IMR-90 (cell line): ENCODE results near the gene SVOPL. TPM values are rescaled to one million over a fixed set of nuclear protein-coding genes. Genes with fewer than 3 reads are reported as not detected.

Experiments
- ATAC-seq: fragments of 200-7000 bp; cut with Tn5 transposase; 2 replicates; pipeline ENCODE4 v1.9.1; 2020; ENCODE audit warnings: low read depth, mild to moderate bottlenecking, moderate library complexity
- BruUV-seq: library from RNA; stranded (reverse); fragments of 400-500 nt; replicated peaks from 2 replicates; lab custom pipeline; 2021; lab: Mats Ljungman, UMichigan
- CTCF ChIA-PET: fragments of 300-600 bp; formaldehyde crosslinking; extraction: SDS; loops from one replicate; lab custom pipeline; 2021; ENCODE audit warnings: antibody characterized with exemption; lab: Yijun Ruan, JAX
- POLR2A ChIA-PET: fragments of 300-600 bp; sonication (Branson Sonifier 250); formaldehyde crosslinking; loops from one replicate; lab custom pipeline; 2022; ENCODE audit warnings: antibody characterized with exemption; ENCODE audit not compliant: unreplicated experiment; lab: Charles Lee
- DNase-seq: peaks from one replicate; pipeline ENCODE4 v3.0.0; 2013
- H2AFZ ChIP-seq: replicated peaks from 2 replicates; pipeline ENCODE3; 2013; ENCODE audit warnings: low read length, mild to moderate bottlenecking; ENCODE audit not compliant: poor library complexity
- H2AK5ac ChIP-seq: 2 replicates; pipeline ENCODE4 v1.6.1; 2013; ENCODE audit warnings: low read depth, low read length, inconsistent platforms
- H2AK9ac ChIP-seq: replicated peaks from 2 replicates; pipeline ENCODE3; 2013; ENCODE audit warnings: mild to moderate bottlenecking, low read depth, low read length, moderate library complexity; ENCODE audit not compliant: poor library complexity
- H2BK120ac ChIP-seq: 2 replicates; pipeline ENCODE4 v1.6.1; 2013; ENCODE audit warnings: low read depth, low read length, inconsistent platforms
- H2BK15ac ChIP-seq: 3 replicates; pipeline ENCODE4 v1.6.1; 2013; ENCODE audit warnings: low read depth, low read length, inconsistent platforms
- H2BK20ac ChIP-seq: 2 replicates; pipeline ENCODE4 v1.6.1; 2013; ENCODE audit warnings: low read depth, mild to moderate bottlenecking, inconsistent platforms, low read length, moderate library complexity
- H2BK5ac ChIP-seq: 2 replicates; pipeline ENCODE4 v1.6.1; 2013; ENCODE audit warnings: mild to moderate bottlenecking, low read depth, low read length, inconsistent platforms; ENCODE audit not compliant: poor library complexity, severe bottlenecking
- H3K14ac ChIP-seq: replicated peaks from 2 replicates; pipeline ENCODE4 v1.6.1; 2013; ENCODE audit warnings: low read depth, low read length, inconsistent platforms
- H3K18ac ChIP-seq: 2 replicates; pipeline ENCODE4 v1.6.1; 2013; ENCODE audit warnings: low read depth, low read length, control low read depth
- H3K23ac ChIP-seq: 2 replicates; pipeline ENCODE4 v1.6.1; 2013; ENCODE audit warnings: low read depth, low read length, inconsistent platforms
- H3K27ac ChIP-seq: 2 replicates; pipeline ENCODE4 v1.5.1; 2013; ENCODE audit warnings: mild to moderate bottlenecking, control low read depth, low read length; ENCODE audit not compliant: insufficient read depth
- H3K27me3 ChIP-seq: 2 replicates; pipeline ENCODE4 v1.6.1; 2013; ENCODE audit warnings: low read length; ENCODE audit not compliant: control insufficient read depth, insufficient read depth
- H3K36me3 ChIP-seq: 2 replicates; pipeline ENCODE4 v1.6.1; 2013; ENCODE audit warnings: low read length, mixed read lengths; ENCODE audit not compliant: control insufficient read depth, insufficient read depth
- H3K4ac ChIP-seq: 2 replicates; pipeline ENCODE4 v1.6.1; 2013; ENCODE audit warnings: low read depth, low read length, inconsistent platforms
- H3K4me1 ChIP-seq: 2 replicates; pipeline ENCODE4 v1.6.1; 2013; ENCODE audit warnings: low read length, mixed read lengths; ENCODE audit not compliant: control insufficient read depth, insufficient read depth
- H3K4me2 ChIP-seq: 2 replicates; pipeline ENCODE4 v1.6.1; 2013; ENCODE audit warnings: low read depth, mild to moderate bottlenecking, control low read depth, low read length, moderate library complexity
- H3K4me3 ChIP-seq: 2 replicates; pipeline ENCODE4 v1.5.1; 2013; ENCODE audit warnings: low read depth, mild to moderate bottlenecking, control low read depth, low read length, moderate library complexity; ENCODE audit not compliant: insufficient read depth
- H3K56ac ChIP-seq: 2 replicates; pipeline ENCODE4 v1.6.1; 2013; ENCODE audit warnings: low read length, inconsistent platforms; ENCODE audit not compliant: insufficient read depth; ENCODE audit errors: extremely low read depth
- H3K79me1 ChIP-seq, 2 experiments: 2 replicates each; pipeline ENCODE4 v1.6.1; 2013; ENCODE audit warnings: low read length in 2 of 2, inconsistent platforms in 1 of 2, low read depth in 1 of 2
- H3K9ac ChIP-seq: 2 replicates; pipeline ENCODE4 v1.6.1; 2013; ENCODE audit warnings: low read depth, low read length, control low read depth
- H3K9me1 ChIP-seq: 2 replicates; pipeline ENCODE4 v1.6.1; 2013; ENCODE audit warnings: low read length, inconsistent platforms; ENCODE audit not compliant: insufficient read depth
- H3K9me3 ChIP-seq: 2 replicates; pipeline ENCODE4 v1.6.1; 2013; ENCODE audit warnings: low read length; ENCODE audit not compliant: control insufficient read depth, insufficient read depth
- H4K20me1 ChIP-seq: 2 replicates; pipeline ENCODE4 v1.6.1; 2013; ENCODE audit warnings: low read length, inconsistent platforms; ENCODE audit not compliant: insufficient read depth
- H4K5ac ChIP-seq: 2 replicates; pipeline ENCODE4 v1.6.1; 2013; ENCODE audit warnings: mild to moderate bottlenecking, low read depth, low read length, control low read depth
- H4K8ac ChIP-seq, 2 experiments: 2 replicates each; pipeline ENCODE4 v1.6.1; 2013; ENCODE audit warnings: low read depth in 2 of 2, low read length in 2 of 2, control low read depth in 1 of 2, inconsistent platforms in 1 of 2
- H4K91ac ChIP-seq: 2 replicates; pipeline ENCODE4 v1.6.1; 2013; ENCODE audit warnings: low read depth, low read length, inconsistent platforms; ENCODE audit not compliant: insufficient read depth
- BHLHE40 ChIP-seq: fragments of 150-350 bp; IDR thresholded peaks from 2 replicates; pipeline ENCODE4 v1.6.1; 2016; ENCODE audit warnings: mild to moderate bottlenecking, low read depth, low read length
- CEBPB ChIP-seq: IDR thresholded peaks from 2 replicates; pipeline ENCODE4 v1.6.1; 2012; ENCODE audit warnings: low read depth, low read length, improper control_type of control experiment
- CHD1 ChIP-seq: IDR thresholded peaks from 2 replicates; pipeline ENCODE4 v1.6.1; 2012; ENCODE audit warnings: low read depth, low read length, improper control_type of control experiment
- ELK1 ChIP-seq: fragments of 150-350 bp; IDR thresholded peaks from 2 replicates; pipeline ENCODE4 v1.6.1; 2016; ENCODE audit warnings: low read depth, mild to moderate bottlenecking, low read length, moderate library complexity, borderline replicate concordance
- FOS ChIP-seq: fragments of 150-350 bp; IDR thresholded peaks from 2 replicates; pipeline ENCODE4 v1.6.1; 2016; ENCODE audit warnings: low read depth, low read length
- MAFK ChIP-seq: IDR thresholded peaks from 2 replicates; pipeline ENCODE4 v1.6.1; 2012; ENCODE audit warnings: low read depth, low read length, improper control_type of control experiment
- NFE2L2 ChIP-seq: fragments of 150-350 bp; IDR thresholded peaks from 2 replicates; pipeline ENCODE4 v1.6.1; 2016; ENCODE audit warnings: low read depth, mild to moderate bottlenecking, low read length
- POLR2A ChIP-seq: IDR thresholded peaks from 2 replicates; pipeline ENCODE4 v1.6.1; 2012; ENCODE audit warnings: mild to moderate bottlenecking, low read depth, low read length
- RAD21 ChIP-seq: IDR thresholded peaks from 2 replicates; pipeline ENCODE4 v1.6.1; 2012; ENCODE audit warnings: low read length, improper control_type of control experiment
- RFX5 ChIP-seq: IDR thresholded peaks from 2 replicates; pipeline ENCODE4 v1.8.0; 2012; ENCODE audit warnings: low read depth, mild to moderate bottlenecking, low read length, moderate library complexity
- SMC3 ChIP-seq: fragments of 150-350 bp; IDR thresholded peaks from 2 replicates; pipeline ENCODE4 v1.6.1; 2016; ENCODE audit warnings: low read depth, mild to moderate bottlenecking, antibody characterized with exemption, low read length, moderate library complexity
- WGBS, 2 experiments: methylation state at CpG; one replicate each; pipeline versions ENCODE4 v1.1.5 to v1.1.7; 2013; ENCODE audit warnings: missing lambda C conversion rate in 2 of 2; ENCODE audit not compliant: insufficient read length in 1 of 2; ENCODE audit errors: extremely low coverage in 2 of 2; 5-methylcytosine and 5-hydroxymethylcytosine counted together
- dilution Hi-C: fragments of 300-500 bp; cut with HindIII; formaldehyde crosslinking; loops from one replicate; pipeline ENCODE4 v1.14.3; 2018; ENCODE audit warnings: low sequenced_read_pairs; ENCODE audit not compliant: unreplicated experiment
- in situ Hi-C: fragments of 300-500 bp; cut with MboI; formaldehyde crosslinking; loops from 3 replicates; pipeline ENCODE4 v1.14.3; 2019; ENCODE audit warnings: low sequenced_read_pairs, inconsistent platforms, mixed read lengths
- intact Hi-C: fragments of 100-400 bp; cut with micrococcal nuclease; formaldehyde crosslinking; loops from 2 replicates; pipeline ENCODE4 v1.10.0; 2022
- polyA plus RNA-seq, 3 experiments: library from polyadenylated mRNA; depleted of rRNA; stranded (reverse); fragments of >200 nt; gene quantifications; 2 replicates each; pipeline ENCODE4 v1.2.3, GENCODE V29; 2012; ENCODE audit warnings: low replicate concordance in 1 of 3
- total RNA-seq: library from RNA; depleted of rRNA; stranded (reverse); fragments of >200 nt; gene quantifications from 2 replicates; pipeline ENCODE4 v1.2.3, GENCODE V29; 2012
- TF ChIP-seq, protein P1 (sequence below): fragments of 150-350 bp; IDR thresholded peaks from 2 replicates; pipeline ENCODE4 v1.6.1; 2017; ENCODE audit warnings: mild to moderate bottlenecking, antibody characterized with exemption, low read length, low read depth

Gene SVOPL
- total and polyA plus RNA-seq, 2 of the 4 experiments (the other 2 are of a cell fraction), result not detected

DNA sequence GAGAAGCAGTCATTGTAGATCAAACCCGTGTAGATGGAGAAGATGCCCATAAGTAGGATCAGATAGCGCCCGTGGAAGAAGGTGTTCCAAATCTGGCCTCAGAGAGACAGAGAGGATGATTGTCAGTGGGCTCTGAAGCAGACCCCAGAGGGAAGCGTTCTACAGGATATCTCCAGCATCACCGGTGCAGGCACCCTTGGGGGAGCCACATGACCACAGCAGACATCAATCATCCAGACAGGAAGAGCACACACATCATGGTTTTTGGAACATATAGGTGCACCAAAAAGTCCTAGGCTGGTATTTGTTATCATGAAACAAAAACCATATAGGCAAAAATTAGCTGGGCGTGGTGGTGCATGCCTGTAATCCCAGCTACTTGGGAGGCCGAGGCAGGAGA is 44.0 kb upstream of the SVOPL start:
- H2BK5ac ChIP-seq, result no peak overlapping the region
- ChIA-PET POLR2A (no interaction called here), CTCF (no interaction called here)
- intact Hi-C loops (no loop called here), in situ Hi-C loops (loop anchor here (25.0 kb wide), 1 partner anchor 1133 kb away; no protein-coding TSS in a partner anchor), dilution Hi-C loops (no loop called here)
- H3K79me1 ChIP-seq, result no peaks in the 10 kb centered on the region
- peaks cover 3% of the 10 kb centered on the region for H3K27me3 ChIP-seq
- no peak overlapping the region for H2BK20ac ChIP-seq
- H3K27ac ChIP-seq, result no peak overlapping the region
- no peak overlapping the region for H3K14ac ChIP-seq
- BruUV-seq, result no TSS peak
- H2AK9ac ChIP-seq, result no peak overlapping the region
- H3K4ac ChIP-seq, result no peak overlapping the region
- no peak overlapping the region for H3K4me3 ChIP-seq
- no peaks in the 10 kb centered on the region; the same call in 1 of the 2 replicates for H3K9me1 ChIP-seq
- H2BK15ac ChIP-seq, result no peak overlapping the region
- no peaks in the 10 kb centered on the region for H3K36me3 ChIP-seq
- no peak overlapping the region for H3K23ac ChIP-seq
- no peak overlapping the region for H4K8ac ChIP-seq
- 20% methylated on average over 1 of the region's 7 CpGs; no CpG with 5 or more reads in 1 of the 2 experiments for WGBS, 2 experiments
- H2AFZ ChIP-seq, result no peak overlapping the region
- no peak overlapping the region for H2BK120ac ChIP-seq
- no peak overlapping the region for H4K5ac ChIP-seq
- no peak overlapping the region for H4K91ac ChIP-seq
- H3K4me2 ChIP-seq, result no peak overlapping the region
- H3K4me1 ChIP-seq, result no peaks in the 10 kb centered on the region
- ATAC-seq, result no peak
- TF ChIP-seq RAD21, result no peak
- no peak for TF ChIP-seq BHLHE40
- no peak for TF ChIP-seq FOS
- no peak for TF ChIP-seq RFX5
- TF ChIP-seq POLR2A, result no peak
- no peak for TF ChIP-seq ELK1
- TF ChIP-seq CHD1, result no peak
- TF ChIP-seq MAFK, result no peak
- TF ChIP-seq, protein P1, sequence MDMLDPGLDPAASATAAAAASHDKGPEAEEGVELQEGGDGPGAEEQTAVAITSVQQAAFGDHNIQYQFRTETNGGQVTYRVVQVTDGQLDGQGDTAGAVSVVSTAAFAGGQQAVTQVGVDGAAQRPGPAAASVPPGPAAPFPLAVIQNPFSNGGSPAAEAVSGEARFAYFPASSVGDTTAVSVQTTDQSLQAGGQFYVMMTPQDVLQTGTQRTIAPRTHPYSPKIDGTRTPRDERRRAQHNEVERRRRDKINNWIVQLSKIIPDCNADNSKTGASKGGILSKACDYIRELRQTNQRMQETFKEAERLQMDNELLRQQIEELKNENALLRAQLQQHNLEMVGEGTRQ, result no peak
- no peak for TF ChIP-seq NFE2L2
- no peak for TF ChIP-seq CEBPB
- no peak for TF ChIP-seq SMC3
- H3K9me3 ChIP-seq, result no peaks in the 10 kb centered on the region
- no peaks in the 10 kb centered on the region for H4K20me1 ChIP-seq
- no peak overlapping the region for H2AK5ac ChIP-seq
- H3K9ac ChIP-seq, result no peak overlapping the region
- no peak overlapping the region for H3K56ac ChIP-seq
- H3K18ac ChIP-seq, result no peak overlapping the region
- DNase-seq, result no peak
